RWPE1 (cell line): ENCODE data around the gene BCAN.

Source experiments
- CTCF ChIA-PET: fragments of 350-600 bp; sonication (Branson Sonifier 250); formaldehyde crosslinking; extraction: SDS; loops from one replicate; lab custom pipeline; 2021; lab: Yijun Ruan, JAX
- POLR2A ChIA-PET: fragments of 400-600 bp; formaldehyde crosslinking; extraction: SDS; loops from one replicate; lab custom pipeline; 2020; ENCODE audit warnings: antibody characterized with exemption; ENCODE audit not compliant: low non-redundant PET; lab: Yijun Ruan, JAX
- DNase-seq: peaks from one replicate; pipeline ENCODE4 v3.0.0; 2012; ENCODE audit warnings: low spot score
- H3K27ac ChIP-seq: fragments of 450-650 bp; 2 replicates; pipeline ENCODE4 v1.5.1; 2017
- TF ChIP-seq, protein P1 (sequence below): fragments of 450-650 bp; conservative IDR thresholded peaks from 2 replicates; pipeline ENCODE4 v1.5.1; 2017; ENCODE audit warnings: low read depth, mild to moderate bottlenecking

BCAN gene

GRCh38 chr1:156707417-156708217, 65.7 kb downstream of the BCAN start:
- TF ChIP-seq, protein P1, sequence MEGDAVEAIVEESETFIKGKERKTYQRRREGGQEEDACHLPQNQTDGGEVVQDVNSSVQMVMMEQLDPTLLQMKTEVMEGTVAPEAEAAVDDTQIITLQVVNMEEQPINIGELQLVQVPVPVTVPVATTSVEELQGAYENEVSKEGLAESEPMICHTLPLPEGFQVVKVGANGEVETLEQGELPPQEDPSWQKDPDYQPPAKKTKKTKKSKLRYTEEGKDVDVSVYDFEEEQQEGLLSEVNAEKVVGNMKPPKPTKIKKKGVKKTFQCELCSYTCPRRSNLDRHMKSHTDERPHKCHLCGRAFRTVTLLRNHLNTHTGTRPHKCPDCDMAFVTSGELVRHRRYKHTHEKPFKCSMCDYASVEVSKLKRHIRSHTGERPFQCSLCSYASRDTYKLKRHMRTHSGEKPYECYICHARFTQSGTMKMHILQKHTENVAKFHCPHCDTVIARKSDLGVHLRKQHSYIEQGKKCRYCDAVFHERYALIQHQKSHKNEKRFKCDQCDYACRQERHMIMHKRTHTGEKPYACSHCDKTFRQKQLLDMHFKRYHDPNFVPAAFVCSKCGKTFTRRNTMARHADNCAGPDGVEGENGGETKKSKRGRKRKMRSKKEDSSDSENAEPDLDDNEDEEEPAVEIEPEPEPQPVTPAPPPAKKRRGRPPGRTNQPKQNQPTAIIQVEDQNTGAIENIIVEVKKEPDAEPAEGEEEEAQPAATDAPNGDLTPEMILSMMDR, result no peak

GRCh38 chr1:156708218-156708661, 66.3 kb downstream of the BCAN start:
- H3K27ac ChIP-seq, result peak overlapping the region; percentile 95
- no peak for DNase-seq
- TF ChIP-seq, protein P1, result no peak
- ChIA-PET POLR2A (no interaction called here), CTCF (interaction anchor here (0.5 to 17.0 kb wide), 6 partner anchors 14 to 50 kb away, joined by 3 to 225 read pairs (median 5); partner anchors contain the start of genes ISG20L2 and METTL25B)

More at GRCh38 chr1:156707417-156708217, 65.7 kb downstream of the BCAN start:
- POLR2A ChIA-PET, result interaction anchor here (0.7 kb wide), 1 partner anchor 46 kb away, joined by 7 read pairs; no protein-coding TSS in a partner anchor
- no peak for DNase-seq
- peak overlapping the region; percentile 95 for H3K27ac ChIP-seq
- CTCF ChIA-PET, result interaction anchor here (0.5 to 17.0 kb wide), 4 partner anchors 15 to 104 kb away, joined by 3 to 225 read pairs (median 17); partner anchors contain the start of genes ISG20L2 and METTL25B

DNA sequence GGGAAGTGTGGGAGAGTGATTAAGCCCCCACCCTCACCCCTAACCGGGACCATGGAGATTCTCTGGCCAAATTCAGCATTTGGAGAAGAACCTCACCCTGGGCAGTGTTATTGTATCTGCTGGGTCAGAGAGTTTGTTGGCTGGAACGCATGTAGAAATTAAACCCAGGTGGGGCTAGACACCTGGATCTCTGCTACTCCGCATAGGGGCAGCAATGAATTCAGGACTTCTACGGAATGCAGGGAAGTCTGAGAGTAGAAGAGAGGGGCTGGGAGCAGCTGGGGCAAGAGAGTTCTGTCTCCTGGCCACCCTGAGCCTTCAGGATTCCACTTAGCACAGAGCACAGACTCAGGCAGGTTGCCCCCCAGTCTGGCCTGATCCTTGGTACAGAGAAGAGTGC, 67.1 kb downstream of the BCAN start:
- H3K27ac ChIP-seq, result peak overlapping the region; percentile 95
- TF ChIP-seq, protein P1, result no peak
- ChIA-PET POLR2A (no interaction called here), CTCF (interaction anchor here (0.8 to 17.0 kb wide), 4 partner anchors 16 to 51 kb away, joined by 3 to 225 read pairs (median 4); no protein-coding TSS in a partner anchor)
- DNase-seq, result no peak
